ENCODE measurements around the gene MYO5B. TPM values are rescaled to one million over a fixed set of nuclear protein-coding genes. Genes with fewer than 3 reads are reported as not detected.

MYO5B gene
- total RNA-seq, 2 experiments from 2014 or later, result not detected

DNA sequence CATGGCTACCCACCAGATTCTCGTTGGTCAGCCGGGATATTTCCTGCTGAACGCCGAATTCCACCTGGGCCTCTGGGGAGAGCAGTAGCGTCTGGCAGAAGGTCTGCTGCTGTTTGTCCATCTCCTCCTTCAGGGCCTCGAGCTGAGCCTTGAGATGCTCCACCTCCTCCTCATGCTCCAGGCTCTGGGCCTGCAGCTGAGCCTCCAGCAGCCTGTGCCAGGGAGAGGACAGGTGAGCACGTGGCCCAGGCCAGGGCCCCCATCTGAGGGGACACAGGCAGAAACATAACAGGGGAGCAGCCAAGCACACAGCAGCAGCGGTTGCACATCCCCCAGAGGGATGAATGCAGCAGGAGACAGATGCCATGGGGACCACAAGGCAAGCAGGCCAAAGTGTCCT, 341.5 kb downstream of the MYO5B start:
- intact Hi-C loops (cut with micrococcal nuclease; ENCODE audit: unreplicated experiment), result no loop called here
- CTCF ChIA-PET (ENCODE audit: unreplicated experiment), result no interaction called here
- no TSS peak for BruUV-seq (replicated peaks)

DNA sequence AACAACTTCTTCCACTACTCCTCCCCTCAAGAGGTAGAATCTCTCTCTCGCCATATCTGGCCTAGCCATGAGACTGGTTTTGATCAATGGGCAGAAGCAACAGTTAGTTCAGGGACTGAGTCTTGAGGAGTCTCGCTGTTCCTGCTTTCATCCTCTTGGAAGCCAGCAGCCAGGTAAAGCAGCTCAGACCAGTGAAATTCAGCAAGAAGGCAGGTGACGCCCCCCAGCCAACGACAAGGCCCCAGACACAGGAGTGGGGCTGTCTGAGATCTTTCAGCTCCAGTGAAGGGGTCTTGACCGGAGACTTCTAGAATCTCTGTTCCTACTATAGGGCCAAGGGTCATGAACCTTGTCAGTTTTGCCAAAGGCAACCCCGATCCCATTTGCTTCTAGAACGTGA, 341.9 kb downstream of the MYO5B start:
- no peaks in the 10 kb centered on the region for H3K4me1 ChIP-seq (ENCODE audit: insufficient read depth, low read length, poor library complexity, severe bottlenecking)
- no peak overlapping the region for H2AFZ ChIP-seq (ENCODE audit: low read length)
- ChIA-PET POLR2A (no interaction called here), CTCF (ENCODE audit: unreplicated experiment) (no interaction called here)
- no peaks in the 10 kb centered on the region for H3K79me2 ChIP-seq (ENCODE audit: insufficient read depth, low read depth, low read length)
- no TSS peak for BruUV-seq (replicated peaks)
- no peaks in the 10 kb centered on the region for H4K20me1 ChIP-seq (ENCODE audit: insufficient read depth, low read length)
- no peak overlapping the region for H3K4me2 ChIP-seq (ENCODE audit: low read length)
- DNase-seq (ENCODE audit: low spot score), result no peak
- TF ChIP-seq EZH2phosphoT487 (IDR thresholded peaks at IDR 0.05; ENCODE audit: borderline replicate concordance, low read depth, low read length), result no peak
- TF ChIP-seq, protein P1, sequence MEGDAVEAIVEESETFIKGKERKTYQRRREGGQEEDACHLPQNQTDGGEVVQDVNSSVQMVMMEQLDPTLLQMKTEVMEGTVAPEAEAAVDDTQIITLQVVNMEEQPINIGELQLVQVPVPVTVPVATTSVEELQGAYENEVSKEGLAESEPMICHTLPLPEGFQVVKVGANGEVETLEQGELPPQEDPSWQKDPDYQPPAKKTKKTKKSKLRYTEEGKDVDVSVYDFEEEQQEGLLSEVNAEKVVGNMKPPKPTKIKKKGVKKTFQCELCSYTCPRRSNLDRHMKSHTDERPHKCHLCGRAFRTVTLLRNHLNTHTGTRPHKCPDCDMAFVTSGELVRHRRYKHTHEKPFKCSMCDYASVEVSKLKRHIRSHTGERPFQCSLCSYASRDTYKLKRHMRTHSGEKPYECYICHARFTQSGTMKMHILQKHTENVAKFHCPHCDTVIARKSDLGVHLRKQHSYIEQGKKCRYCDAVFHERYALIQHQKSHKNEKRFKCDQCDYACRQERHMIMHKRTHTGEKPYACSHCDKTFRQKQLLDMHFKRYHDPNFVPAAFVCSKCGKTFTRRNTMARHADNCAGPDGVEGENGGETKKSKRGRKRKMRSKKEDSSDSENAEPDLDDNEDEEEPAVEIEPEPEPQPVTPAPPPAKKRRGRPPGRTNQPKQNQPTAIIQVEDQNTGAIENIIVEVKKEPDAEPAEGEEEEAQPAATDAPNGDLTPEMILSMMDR (conservative IDR thresholded peaks at IDR 0.05; ENCODE audit: low read length), result no peak
- intact Hi-C loops (cut with micrococcal nuclease; ENCODE audit: unreplicated experiment), result no loop called here
- H3K36me3 ChIP-seq (ENCODE audit: insufficient read depth, low read length), result no peaks in the 10 kb centered on the region
- H3K9me2 ChIP-seq (ENCODE audit: insufficient read depth, low read length), result no peaks in the 10 kb centered on the region
- H3K9me3 ChIP-seq (ENCODE audit: low read length), result no peaks in the 10 kb centered on the region
- H3K27ac ChIP-seq (ENCODE audit: low read depth, low read length, poor library complexity, severe bottlenecking), result no peak overlapping the region
- H3K4me3 ChIP-seq (ENCODE audit: low read depth, low read length, poor library complexity, severe bottlenecking), result no peak overlapping the region

More for the DNA sequence above, 341.5 kb downstream of the MYO5B start:
- Histone ChIP-seq H3K9me2 (ENCODE audit: insufficient read depth, low read length) (no peaks in the 10 kb centered on the region), H3K4me1 (ENCODE audit: insufficient read depth, low read length, poor library complexity, severe bottlenecking) (no peaks in the 10 kb centered on the region), H3K27ac (ENCODE audit: low read depth, low read length, poor library complexity, severe bottlenecking) (no peak overlapping the region), H3K79me2 (ENCODE audit: insufficient read depth, low read depth, low read length) (no peaks in the 10 kb centered on the region), H3K4me3 (ENCODE audit: low read depth, low read length, poor library complexity, severe bottlenecking) (no peak overlapping the region), H2AFZ (ENCODE audit: low read length) (no peak overlapping the region), H3K36me3 (ENCODE audit: insufficient read depth, low read length) (no peaks in the 10 kb centered on the region), H4K20me1 (ENCODE audit: insufficient read depth, low read length) (no peaks in the 10 kb centered on the region), H3K9me3 (ENCODE audit: low read length) (no peaks in the 10 kb centered on the region), H3K4me2 (ENCODE audit: low read length) (no peak overlapping the region)
- TF ChIP-seq, protein P1 (conservative IDR thresholded peaks at IDR 0.05; ENCODE audit: low read length), result no peak
- no peak for TF ChIP-seq EZH2phosphoT487 (IDR thresholded peaks at IDR 0.05; ENCODE audit: borderline replicate concordance, low read depth, low read length)
- no peak for DNase-seq (ENCODE audit: low spot score)
- POLR2A ChIA-PET, result no interaction called here

DNA sequence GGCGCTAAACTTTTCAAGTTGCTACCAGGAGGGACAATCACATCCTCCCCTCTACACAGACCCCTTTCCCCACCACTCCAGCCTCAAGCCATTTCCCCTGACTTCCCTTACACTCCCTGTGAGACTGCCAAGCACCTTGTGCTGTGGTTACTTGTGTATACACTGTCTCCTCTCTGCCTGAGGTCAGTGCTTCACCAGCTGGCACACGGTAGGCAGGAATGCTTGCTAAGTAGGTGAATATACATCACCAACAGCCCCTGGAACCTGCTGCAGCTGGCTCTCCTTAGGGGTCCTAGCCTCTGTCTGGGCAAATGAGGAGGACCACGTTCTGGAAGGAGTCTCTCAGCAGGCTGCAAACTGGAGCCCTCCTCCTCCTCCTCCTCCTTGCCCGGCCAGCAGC, 343.3 kb downstream of the MYO5B start:
- ChIA-PET CTCF (ENCODE audit: unreplicated experiment) (no interaction called here), POLR2A (no interaction called here)
- H3K4me2 ChIP-seq (ENCODE audit: low read length), result no peak overlapping the region
- no peak overlapping the region for H3K27ac ChIP-seq (ENCODE audit: low read depth, low read length, poor library complexity, severe bottlenecking)
- H3K9me2 ChIP-seq (ENCODE audit: insufficient read depth, low read length), result no peaks in the 10 kb centered on the region
- no peak for TF ChIP-seq EZH2phosphoT487 (IDR thresholded peaks at IDR 0.05; ENCODE audit: borderline replicate concordance, low read depth, low read length)
- TF ChIP-seq, protein P1 (conservative IDR thresholded peaks at IDR 0.05; ENCODE audit: low read length), result no peak
- BruUV-seq (replicated peaks), result no TSS peak
- no peak for DNase-seq (ENCODE audit: low spot score)
- H2AFZ ChIP-seq (ENCODE audit: low read length), result no peak overlapping the region
- no peaks in the 10 kb centered on the region for H4K20me1 ChIP-seq (ENCODE audit: insufficient read depth, low read length)
- intact Hi-C loops (cut with micrococcal nuclease; ENCODE audit: unreplicated experiment), result no loop called here
- H3K79me2 ChIP-seq (ENCODE audit: insufficient read depth, low read depth, low read length), result no peaks in the 10 kb centered on the region
- no peaks in the 10 kb centered on the region for H3K4me1 ChIP-seq (ENCODE audit: insufficient read depth, low read length, poor library complexity, severe bottlenecking)
- no peaks in the 10 kb centered on the region for H3K9me3 ChIP-seq (ENCODE audit: low read length)
- H3K4me3 ChIP-seq (ENCODE audit: low read depth, low read length, poor library complexity, severe bottlenecking), result no peak overlapping the region
- no peaks in the 10 kb centered on the region for H3K36me3 ChIP-seq (ENCODE audit: insufficient read depth, low read length)
